ENCODE measurements around the gene CGA. TPM values are rescaled to one million over a fixed set of nuclear protein-coding genes. Genes with fewer than 3 reads are reported as not detected.
"Not testable (repeated sequence)": the region's sequence is repeated elsewhere in the genome, so short reads cannot be mapped to it uniquely, and the experiment has no call there.

Gene CGA
- 0.10 and 0.18 TPM in 2 replicates for polyA plus RNA-seq (2012; rRNA removed)
- polyA plus RNA-seq (2012; cell fraction: cytosol; rRNA removed) = 0.04 and 0.10 TPM in 2 replicates
- polyA plus RNA-seq (2012; cell fraction: nucleus; rRNA removed) = 0.25 and 0.41 TPM in 2 replicates

GRCh38 chr6:87095087-87095509, at the start of gene CGA:
TSS of gene CGA (minus strand) at chr6:87095106. CDS start at chr6:87088200, 6,906 bp downstream.
- peaks cover 11% of the 10 kb centered on the region for H3F3A ChIP-seq (replicated peaks; ENCODE audit: insufficient read depth)
- no peaks in the 10 kb centered on the region for H3K9me2 ChIP-seq
- peak within 1 kb of the TSS in 1 of 2 experiments; percentile 68; a peak in 2 of 4 replicates for H3K27ac ChIP-seq (ENCODE audit: low read depth in 2 of 2, low read length in 1 of 2)
- POLR2A ChIA-PET = no interaction called here
- 0 out of 4 replicates have a peak within 1 kb of the TSS, but pooled peaks of 1 of the 2 experiments have one; percentile 3 for H3K4me3 ChIP-seq (ENCODE audit: low read depth in 2 of 2, low read length in 1 of 2)
- H3K9ac ChIP-seq = peak within 1 kb of the TSS; percentile 5; the same call in 1 of the 2 replicates
- H3K4me1 ChIP-seq (ENCODE audit: control insufficient read depth in 1 of 2, insufficient read depth in 2 of 2, low read depth in 1 of 2, low read length in 1 of 2) = peaks cover 0 to 9% of the 10 kb centered on the region in 2 experiments; a peak in 1 of 4 replicates
- TF ChIP-seq EZH2phosphoT487 (IDR thresholded peaks at IDR 0.05; ENCODE audit: borderline replicate concordance, low read depth) (no peak), USF2 (IDR thresholded peaks at IDR 0.05; ENCODE audit: borderline replicate concordance, low read depth, low read length) (no peak), YY1 (IDR thresholded peaks at IDR 0.05; ENCODE audit: low read depth) (no peak), RAD21 (IDR thresholded peaks at IDR 0.05; ENCODE audit: low read length) (no peak), GATA2 (CRISPR knock-in tag; IDR thresholded peaks at IDR 0.05) (no peak), RFX5 (IDR thresholded peaks at IDR 0.05; ENCODE audit: low read length) (no peak), JUND (IDR thresholded peaks at IDR 0.05) (no peak), MXI1 (IDR thresholded peaks at IDR 0.05; ENCODE audit: low read depth, low read length) (no peak), IRF3 (IDR thresholded peaks at IDR 0.05; ENCODE audit: low read depth, low read length) (no peak), USF1 (IDR thresholded peaks at IDR 0.05; ENCODE audit: borderline replicate concordance, low read depth) (no peak), CHD2 (IDR thresholded peaks at IDR 0.05; ENCODE audit: low read length, partially characterized antibody) (no peak), RXRA (IDR thresholded peaks at IDR 0.05; ENCODE audit: borderline replicate concordance, low read depth) (no peak), POLR2AphosphoS5 (IDR thresholded peaks at IDR 0.05; ENCODE audit: low read depth, low read length) (no peak), NFIC (IDR thresholded peaks at IDR 0.05; ENCODE audit: borderline replicate concordance) (no peak), FOXM1 (IDR thresholded peaks at IDR 0.05; ENCODE audit: low read depth) (no peak), SIN3A (IDR thresholded peaks at IDR 0.05; ENCODE audit: borderline replicate concordance, low read depth, low read length) (no peak), ELF1 (IDR thresholded peaks at IDR 0.05) (no peak), GABPA (IDR thresholded peaks at IDR 0.05; ENCODE audit: low read depth) (no peak)
- no peaks in the 10 kb centered on the region for H3K27me3 ChIP-seq (ENCODE audit: insufficient read depth)
- 46% methylated on average over 6 of the region's 6 CpGs for WGBS (ENCODE audit: low lambda C conversion rate)
- no peaks in the 10 kb centered on the region for H3K79me2 ChIP-seq (ENCODE audit: insufficient read depth)
- H3K4me2 ChIP-seq = peak within 1 kb of the TSS; percentile 63; the same call in 1 of the 2 replicates
- H2AFZ ChIP-seq (ENCODE audit: low read depth) = no peak within 1 kb of the TSS
- H4K20me1 ChIP-seq (ENCODE audit: insufficient read depth) = no peaks in the 10 kb centered on the region
- no peak for DNase-seq
- CTCF ChIA-PET = interaction anchor here (0.8 to 1.4 kb wide), 2 partner anchors 16 to 21 kb away, joined by 3 to 4 read pairs; no protein-coding TSS in a partner anchor
- H3K9me3 ChIP-seq = no peaks in the 10 kb centered on the region
- H3K36me3 ChIP-seq (replicated peaks in 1 of 2; ENCODE audit: control insufficient read depth in 1 of 2, insufficient read depth in 2 of 2, low read length in 1 of 2) = no peaks in the 10 kb centered on the region

GRCh38 chr6:87139927-87140326, 45.0 kb upstream of the CGA start:
- ChIA-PET CTCF (interaction anchor here (0.9 to 1.7 kb wide), 5 partner anchors 9 to 102 kb away, joined by 4 to 6 read pairs (median 5); no protein-coding TSS in a partner anchor), POLR2A (interaction anchor here (1.1 kb wide), 1 partner anchor 12 kb away, joined by 4 read pairs; no protein-coding TSS in a partner anchor)
- not testable (repeated sequence) for H3K9me2 ChIP-seq; H3K4me1 ChIP-seq (ENCODE audit: control insufficient read depth in 1 of 2, insufficient read depth in 2 of 2, low read depth in 1 of 2, low read length in 1 of 2); H2AFZ ChIP-seq (ENCODE audit: low read depth); H3K36me3 ChIP-seq (replicated peaks in 1 of 2; ENCODE audit: control insufficient read depth in 1 of 2, insufficient read depth in 2 of 2, low read length in 1 of 2); H3K27me3 ChIP-seq (ENCODE audit: insufficient read depth); H3K4me2 ChIP-seq; H3K9ac ChIP-seq; H3K79me2 ChIP-seq (ENCODE audit: insufficient read depth); H3K27ac ChIP-seq (ENCODE audit: low read depth in 2 of 2, low read length in 1 of 2); H3F3A ChIP-seq (replicated peaks; ENCODE audit: insufficient read depth); DNase-seq; H3K9me3 ChIP-seq; H3K4me3 ChIP-seq (ENCODE audit: low read depth in 2 of 2, low read length in 1 of 2); H4K20me1 ChIP-seq (ENCODE audit: insufficient read depth)
- WGBS (ENCODE audit: low lambda C conversion rate) = 69% methylated on average over 7 of the region's 8 CpGs

All from SK-N-SH (cell line).